K562 (cell line): ENCODE results near the gene B4GALT1. TPM values are rescaled to one million over a fixed set of nuclear protein-coding genes. Genes with fewer than 3 reads are reported as not detected.

Experiments used
- ATAC-seq: fragments of 200-7000 bp; cut with Tn5 transposase; 3 replicates; pipeline ENCODE4 v1.9.1; 2020; ENCODE audit warnings: moderate library complexity
- BruUV-seq: library from RNA; stranded (reverse); fragments of 400-500 nt; replicated peaks from 2 replicates; lab custom pipeline; 2021; lab: Mats Ljungman, UMichigan
- CTCF ChIA-PET: fragments of 300-600 bp; formaldehyde crosslinking; extraction: SDS; loops from one replicate; lab custom pipeline; 2021; ENCODE audit warnings: low intra/inter-chr PET ratio; lab: Yijun Ruan, JAX
- POLR2A ChIA-PET: fragments of 300-600, 350-650 bp; sonication (Branson Sonifier 250); formaldehyde crosslinking; extraction: SDS; loops from one replicate; lab custom pipeline; 2021; ENCODE audit warnings: antibody characterized with exemption, inconsistent platforms; lab: Yijun Ruan, JAX
- DNase-seq, 4 experiments: peaks; one replicate each; pipeline versions ENCODE4 v3.0.0 to v3.0.0-alpha.2; 2011 to 2018; ENCODE audit warnings: low spot score in 3 of 4, mixed read lengths in 3 of 4; ENCODE audit errors: extremely low read depth in 1 of 4
- FAIRE-seq: peaks from 2 replicates; lab custom pipeline; 2011; peaks lifted over from hg19 to GRCh38; lab: Jason Lieb, UNC
- H2AFZ ChIP-seq: 2 replicates; pipeline ENCODE4 v1.6.0; 2011; ENCODE audit warnings: low read depth, low read length, control low read depth, inconsistent platforms
- H3K27ac ChIP-seq: fragments of 200-600 bp; 3 replicates; pipeline ENCODE4 v1.8.0; 2011; ENCODE audit warnings: low read depth, mild to moderate bottlenecking, control low read depth, inconsistent platforms, low read length, moderate library complexity, mixed read lengths; ENCODE audit errors: extremely low read depth
- H3K27me3 ChIP-seq, 2 experiments: fragments of 300-600 bp in 1 of 2; 2 replicates in 1 of 2; 3 replicates in 1 of 2; pipeline versions ENCODE4 v1.6.0 to v1.8.0; 2011; ENCODE audit warnings: inconsistent platforms in 2 of 2, low read length in 2 of 2, mild to moderate bottlenecking in 1 of 2, mixed read lengths in 1 of 2, moderate library complexity in 1 of 2; ENCODE audit not compliant: control insufficient read depth in 2 of 2, insufficient read depth in 2 of 2
- H3K36me3 ChIP-seq: fragments of 300-600 bp; 3 replicates; pipeline ENCODE4 v1.8.0; 2011; ENCODE audit warnings: mild to moderate bottlenecking, low read length, inconsistent platforms; ENCODE audit not compliant: control insufficient read depth, insufficient read depth
- H3K4me1 ChIP-seq, 2 experiments: fragments of 200-600 bp in 1 of 2; replicated peaks in 1 of 2; 2 replicates in 1 of 2; 3 replicates in 1 of 2; pipeline versions ENCODE4 v1.5.1 to v1.8.0; 2011; ENCODE audit warnings: inconsistent platforms in 2 of 2, low read length in 2 of 2, mild to moderate bottlenecking in 1 of 2, mixed read lengths in 1 of 2, moderate library complexity in 1 of 2; ENCODE audit not compliant: control insufficient read depth in 2 of 2, insufficient read depth in 2 of 2
- H3K4me2 ChIP-seq: 2 replicates; pipeline ENCODE4 v1.6.1; 2011; ENCODE audit warnings: low read length, control low read depth, inconsistent platforms, mixed read lengths; ENCODE audit not compliant: insufficient read depth
- H3K4me3 ChIP-seq: fragments of 200-600 bp; sonication (generic), shearing (Covaris generic); 2 replicates; pipeline ENCODE4 v1.5.1; 2016; ENCODE audit warnings: control low read depth, inconsistent platforms
- H3K79me2 ChIP-seq: fragments of 200-600 bp; 3 replicates; pipeline ENCODE4 v1.8.0; 2011; ENCODE audit warnings: low read length, inconsistent platforms; ENCODE audit not compliant: control insufficient read depth, insufficient read depth
- H3K9ac ChIP-seq, 2 experiments: 2 replicates each; pipeline versions ENCODE4 v1.6.0 to v1.6.1; 2011; ENCODE audit warnings: low read depth in 2 of 2, low read length in 2 of 2, control low read depth in 1 of 2, inconsistent platforms in 1 of 2, mild to moderate bottlenecking in 1 of 2, mixed read lengths in 1 of 2; ENCODE audit not compliant: insufficient read depth in 1 of 2
- H3K9me1 ChIP-seq: one replicate; pipeline ENCODE4 v1.6.0; 2011; ENCODE audit warnings: inconsistent platforms, mild to moderate bottlenecking, low read length, moderate library complexity; ENCODE audit not compliant: control insufficient read depth, insufficient read depth
- H3K9me3 ChIP-seq: replicated peaks from 2 replicates; pipeline ENCODE4 v1.5.1; 2011; ENCODE audit warnings: low read depth, low read length, inconsistent platforms; ENCODE audit not compliant: control insufficient read depth, insufficient read depth
- H4K20me1 ChIP-seq: replicated peaks from 2 replicates; pipeline ENCODE4 v1.6.1; 2011; ENCODE audit warnings: low read length, inconsistent platforms, mixed read lengths; ENCODE audit not compliant: control insufficient read depth, insufficient read depth
- ASH1L ChIP-seq: fragments of 450-650 bp; IDR thresholded peaks from 2 replicates; pipeline ENCODE4 v1.6.1; 2018; ENCODE audit warnings: borderline replicate concordance, mild to moderate bottlenecking, low read depth; ENCODE audit not compliant: partially characterized antibody
- BRD9 ChIP-seq: fragments of 450-650 bp; IDR thresholded peaks from 2 replicates; pipeline ENCODE4 v1.6.1; 2018; ENCODE audit warnings: low read depth; ENCODE audit not compliant: partially characterized antibody
- CREM ChIP-seq: IDR thresholded peaks from 2 replicates; pipeline ENCODE4 v1.6.1; 2014; ENCODE audit warnings: antibody characterized with exemption, low read depth
- DPF2 ChIP-seq: fragments of 450-650 bp; IDR thresholded peaks from 2 replicates; pipeline ENCODE4 v1.6.1; 2016
- EP300 ChIP-seq: IDR thresholded peaks from 2 replicates; pipeline ENCODE4 v1.6.1; 2012; ENCODE audit warnings: low read length, improper control_type of control experiment
- GABPA ChIP-seq: fragments of 200-800 bp; sonication (Bioruptor generic); conservative IDR thresholded peaks from 2 replicates; pipeline ENCODE4 v1.6.1; 2016; ENCODE audit warnings: low read depth, missing genetic modification characterization, missing compliant biosample characterization
- NEUROD1 ChIP-seq: fragments of 150-350 bp; IDR thresholded peaks from 2 replicates; pipeline ENCODE4 v1.6.1; 2014; ENCODE audit warnings: borderline replicate concordance, low read length, low read depth; ENCODE audit not compliant: partially characterized antibody
- NFIC ChIP-seq: fragments of 450-650 bp; IDR thresholded peaks from 2 replicates; pipeline ENCODE4 v1.6.1; 2017; ENCODE audit warnings: mild to moderate bottlenecking, inconsistent platforms
- PHB2 ChIP-seq: fragments of 450-650 bp; IDR thresholded peaks from 2 replicates; pipeline ENCODE4 v1.6.1; 2017; ENCODE audit warnings: low read depth
- POLR3G ChIP-seq: IDR thresholded peaks from 2 replicates; pipeline ENCODE4 v1.6.1; 2011; ENCODE audit not compliant: insufficient read length, insufficient replicate concordance; ENCODE audit errors: extremely low read depth
- PRMT5 ChIP-seq: sonication (generic); formaldehyde crosslinking; IDR thresholded peaks from 2 replicates; pipeline ENCODE4 v1.5.0; 2020; ENCODE audit warnings: missing genetic modification reagents
- SAFB ChIP-seq: fragments of 200-400 bp; formaldehyde crosslinking; IDR thresholded peaks from 2 replicates; pipeline ENCODE4 v1.6.1; 2017; ENCODE audit warnings: low read depth, low read length, borderline replicate concordance
- VEZF1 ChIP-seq: fragments of 200-800 bp; sonication (Bioruptor generic); IDR thresholded peaks from 2 replicates; pipeline ENCODE4 v1.6.1; 2017; ENCODE audit warnings: missing genetic modification characterization, missing compliant biosample characterization
- YBX1 ChIP-seq: fragments of 450-650 bp; IDR thresholded peaks from 2 replicates; pipeline ENCODE4 v1.7.1; 2016; ENCODE audit warnings: mild to moderate bottlenecking
- ZFP30 ChIP-seq: fragments of 250-450 bp; sonication (Bioruptor Pico); IDR thresholded peaks from 2 replicates; pipeline ENCODE4 v1.8.0; 2022; ENCODE audit warnings: moderate library complexity, mild to moderate bottlenecking, inconsistent platforms, borderline replicate concordance
- ZNF384 ChIP-seq: IDR thresholded peaks from 2 replicates; pipeline ENCODE4 v1.6.1; 2012; ENCODE audit warnings: low read depth, low read length, improper control_type of control experiment
- ZNF436 ChIP-seq: fragments of 250-450, 450-650 bp; sonication (Bioruptor Pico); formaldehyde crosslinking; IDR thresholded peaks from 2 replicates; pipeline ENCODE4 v1.7.0; 2020; ENCODE audit warnings: mild to moderate bottlenecking
- ZNF785 ChIP-seq: fragments of 250-450 bp; sonication (Bioruptor Pico); IDR thresholded peaks from 2 replicates; pipeline ENCODE4 v1.4.0; 2020; ENCODE audit warnings: mild to moderate bottlenecking
- ZZZ3 ChIP-seq: fragments of 450-650 bp; IDR thresholded peaks from 2 replicates; pipeline ENCODE4 v1.6.1; 2016; ENCODE audit warnings: antibody characterized with exemption, mild to moderate bottlenecking, moderate library complexity
- WGBS: fragments of 100-300 bp; shearing (Covaris generic); methylation state at CpG from one replicate; pipeline ENCODE4 v1.1.6; 2016; ENCODE audit warnings: low coverage, mixed read lengths; ENCODE audit not compliant: insufficient coverage; ENCODE audit errors: missing lambda C conversion rate; 5-methylcytosine and 5-hydroxymethylcytosine counted together
- in situ Hi-C: fragments of 300-500 bp; cut with MboI; formaldehyde crosslinking; loops from 4 replicates; pipeline ENCODE4 v1.15.0; 2018; ENCODE audit warnings: inconsistent platforms, mixed read lengths
- intact Hi-C: fragments of 100-400 bp; cut with micrococcal nuclease; formaldehyde crosslinking; loops from 2 replicates; pipeline ENCODE4 v1.14.2; 2022
- polyA plus RNA-seq, 8 experiments: library from polyadenylated mRNA; depleted of rRNA in 4 of 8; stranded (reverse) in 5 of 8; unstranded in 3 of 8; fragments of >200 nt; fragmentation: Nextera tagmentation in 2 of 8; fragmentation: Illumina TruSeq in 1 of 8; extraction: Ambion mirVana in 2 of 8; extraction: Trizol in 1 of 8; gene quantifications; 2 replicates each; pipeline versions ENCODE4 v1.2.1 to v1.2.3, GENCODE V29; 2011 to 2014; ENCODE audit warnings: inconsistent platforms in 1 of 8, missing spikeins in 1 of 8
- total RNA-seq, 7 experiments: library from RNA; depleted of rRNA in 6 of 7; stranded (reverse); fragments of >200 nt in 6 of 7; fragmentation: Illumina TruSeq in 2 of 7; extraction: Trizol in 2 of 7; gene quantifications; 2 replicates each; pipeline versions ENCODE4 v1.2.1 to v1.2.3, GENCODE V29; 2011 to 2021; ENCODE audit warnings: low replicate concordance in 1 of 7
- TF ChIP-seq, protein P1 (sequence below), 2 experiments: fragments of 450-650 bp; conservative IDR thresholded peaks; 2 replicates each; pipeline ENCODE4 v1.6.1; 2017; ENCODE audit warnings: mild to moderate bottlenecking in 2 of 2, moderate library complexity in 2 of 2

The B4GALT1 gene
- total and polyA plus RNA-seq, 9 of the 15 experiments (the other 6 are each of a cell fraction or from before 2014, with no cell fraction given): 4.1 to 26.8 (median 7.1) TPM

DNA sequence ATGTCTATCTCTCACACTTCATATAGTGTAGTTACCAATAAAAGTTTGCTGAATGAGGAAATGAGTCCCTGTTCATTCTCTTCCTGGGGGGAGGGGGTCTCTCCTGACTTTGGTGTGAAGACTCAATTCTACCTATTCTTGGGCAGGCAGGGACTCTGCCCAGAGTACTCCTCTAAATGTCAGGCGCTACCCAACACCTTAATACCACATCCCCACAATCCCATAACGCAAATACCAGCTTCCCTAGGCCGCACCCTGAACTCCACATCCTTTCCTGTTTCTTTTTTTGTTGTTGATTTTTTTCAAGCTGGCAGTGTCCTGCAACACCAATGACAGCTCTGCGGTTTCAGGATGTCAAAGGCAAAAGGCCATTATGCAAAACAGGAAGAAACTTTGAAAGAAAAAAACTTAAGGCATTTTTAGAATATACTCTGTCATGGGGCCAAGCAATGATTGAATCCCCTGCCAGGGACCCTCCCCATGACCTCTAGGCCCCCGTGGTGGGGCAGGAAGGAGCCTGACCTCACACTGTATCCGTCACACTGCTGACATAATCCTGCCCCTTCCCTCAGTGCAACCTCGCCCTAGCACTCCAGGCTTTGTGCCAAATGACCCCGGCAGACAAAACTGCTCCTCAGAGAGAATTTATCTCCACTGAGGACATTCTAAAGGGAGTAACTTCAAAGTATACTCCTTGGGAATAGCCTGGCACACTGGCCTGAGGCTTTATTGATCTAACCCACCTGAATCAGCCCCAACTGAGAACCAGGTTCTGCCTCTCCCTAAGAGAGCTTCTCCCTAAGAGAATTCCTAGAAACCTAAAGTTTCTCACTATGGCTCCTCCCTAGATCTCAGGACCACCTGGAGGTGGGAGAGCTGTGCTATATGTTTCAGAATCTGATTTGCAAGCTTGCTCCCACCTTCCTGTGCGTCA lies 8.0 kb downstream of the B4GALT1 start:
- intact Hi-C loops: no loop called here
- TF ChIP-seq NEUROD1 (no peak), PHB2 (no peak), POLR3G (no peak), CREM (peak; percentile 75), ZFP30 (CRISPR knock-in tag) (no peak), ZNF785 (no peak), EP300 (no peak), YBX1 (no peak), ZZZ3 (no peak), ZNF436 (CRISPR knock-in tag) (no peak), SAFB (no peak), DPF2 (0 out of 2 replicates have a peak, but pooled peaks have one; percentile 22), PRMT5 (CRISPR knock-in tag) (no peak), VEZF1 (CRISPR knock-in tag) (no peak), ASH1L (no peak), NFIC (peak; percentile 85), ZNF384 (peak; percentile 66; the same call in 1 of the 2 replicates), GABPA (tag) (0 out of 2 replicates have a peak, but pooled peaks have one; percentile 34), BRD9 (no peak)
- TF ChIP-seq, protein P1, sequence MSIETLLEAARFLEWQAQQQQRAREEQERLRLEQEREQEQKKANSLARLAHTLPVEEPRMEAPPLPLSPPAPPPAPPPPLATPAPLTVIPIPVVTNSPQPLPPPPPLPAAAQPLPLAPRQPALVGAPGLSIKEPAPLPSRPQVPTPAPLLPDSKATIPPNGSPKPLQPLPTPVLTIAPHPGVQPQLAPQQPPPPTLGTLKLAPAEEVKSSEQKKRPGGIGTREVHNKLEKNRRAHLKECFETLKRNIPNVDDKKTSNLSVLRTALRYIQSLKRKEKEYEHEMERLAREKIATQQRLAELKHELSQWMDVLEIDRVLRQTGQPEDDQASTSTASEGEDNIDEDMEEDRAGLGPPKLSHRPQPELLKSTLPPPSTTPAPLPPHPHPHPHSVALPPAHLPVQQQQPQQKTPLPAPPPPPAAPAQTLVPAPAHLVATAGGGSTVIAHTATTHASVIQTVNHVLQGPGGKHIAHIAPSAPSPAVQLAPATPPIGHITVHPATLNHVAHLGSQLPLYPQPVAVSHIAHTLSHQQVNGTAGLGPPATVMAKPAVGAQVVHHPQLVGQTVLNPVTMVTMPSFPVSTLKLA (conservative IDR thresholded peaks at IDR 0.05): 0 out of 4 replicates have a peak, but pooled peaks of 1 of the 2 experiments have one; percentile 27

More for the DNA sequence above, 8.0 kb downstream of the B4GALT1 start:
- Histone ChIP-seq H3K9me1 (no peaks in the 10 kb centered on the region), H3K4me1 (peaks cover 23 to 53% of the 10 kb centered on the region in 2 experiments; a peak in 4 of 5 replicates), H3K79me2 (peaks cover 95% of the 10 kb centered on the region), H3K36me3 (no peaks in the 10 kb centered on the region; the same call in 2 of the 3 replicates), H3K4me2 (peak overlapping the region; percentile 43), H4K20me1 (peaks cover 36% of the 10 kb centered on the region), H2AFZ (no peak overlapping the region), H3K27ac (peak overlapping the region; percentile 61; the same call in 2 of the 3 replicates), H3K9me3 (no peaks in the 10 kb centered on the region), H3K27me3 (no peaks in the 10 kb centered on the region), H3K9ac (peak overlapping the region in 1 of 2 experiments; percentile 72; a peak in 1 of 4 replicates), H3K4me3 (no peak overlapping the region)
- DNase-seq (peak in 2 of 4 experiments; percentile 54 to 71), FAIRE-seq (peak; percentile 46), ATAC-seq (peak; percentile 74)
- ChIA-PET POLR2A (interaction anchor here (0.9 to 2.0 kb wide), 3 partner anchors 8 to 23 kb away, joined by 3 to 12 read pairs (median 3); no protein-coding TSS in a partner anchor), CTCF (no interaction called here)
- in situ Hi-C loops: no loop called here
- no TSS peak for BruUV-seq
- WGBS: 18% methylated on average over 8 of the region's 9 CpGs
